MM.1S (cell line): ENCODE data around the gene CARD11.

Experiments used
- DNase-seq: peaks from one replicate; pipeline ENCODE4 v3.0.0-alpha.2; 2015
- H2AFZ ChIP-seq: fragments of 300-600 bp; sonication (generic); 2 replicates; pipeline ENCODE4 v1.6.0; 2016; ENCODE audit warnings: antibody characterized with exemption, low read length
- H3F3A ChIP-seq: fragments of 300-600 bp; sonication (generic); 2 replicates; pipeline ENCODE4 v1.6.1; 2016; ENCODE audit warnings: mild to moderate bottlenecking, antibody characterized with exemption, low read length, moderate library complexity, mixed read lengths; ENCODE audit not compliant: insufficient read depth
- H3K27ac ChIP-seq: fragments of 300-600 bp; sonication (generic); 2 replicates; pipeline ENCODE4 v1.5.1; 2016; ENCODE audit warnings: mild to moderate bottlenecking, low read length
- H3K27me3 ChIP-seq: fragments of 300-600 bp; sonication (generic); replicated peaks from 2 replicates; pipeline ENCODE4 v1.6.0; 2016; ENCODE audit warnings: low read length; ENCODE audit not compliant: insufficient read depth
- H3K36me3 ChIP-seq: fragments of 300-600 bp; sonication (generic); replicated peaks from 2 replicates; pipeline ENCODE4 v1.6.1; 2016; ENCODE audit warnings: mild to moderate bottlenecking, low read length, mixed read lengths; ENCODE audit not compliant: insufficient read depth
- H3K4me1 ChIP-seq: fragments of 300-600 bp; sonication (generic); 2 replicates; pipeline ENCODE4 v1.6.1; 2016; ENCODE audit warnings: low read length, mixed read lengths
- H3K4me2 ChIP-seq: fragments of 300-600 bp; sonication (generic); 2 replicates; pipeline ENCODE4 v1.6.0; 2016; ENCODE audit warnings: low read depth, low read length
- H3K4me3 ChIP-seq: fragments of 300-600 bp; sonication (generic); 2 replicates; pipeline ENCODE4 v1.5.1; 2016; ENCODE audit warnings: low read length, mixed read lengths
- H3K79me2 ChIP-seq: fragments of 300-600 bp; sonication (generic); 2 replicates; pipeline ENCODE4 v1.6.1; 2016; ENCODE audit warnings: mixed run types, low read length, mixed read lengths
- H3K9ac ChIP-seq: fragments of 300-600 bp; sonication (generic); 2 replicates; pipeline ENCODE4 v1.6.1; 2016; ENCODE audit warnings: low read length, mixed read lengths
- H3K9me2 ChIP-seq: fragments of 300-600 bp; sonication (generic); replicated peaks from 2 replicates; pipeline ENCODE4 v1.6.1; 2016; ENCODE audit warnings: mild to moderate bottlenecking, low read length, mixed read lengths; ENCODE audit not compliant: insufficient read depth
- H3K9me3 ChIP-seq: fragments of 300-600 bp; sonication (generic); replicated peaks from 2 replicates; pipeline ENCODE4 v1.6.1; 2016; ENCODE audit warnings: mild to moderate bottlenecking, low read length, mixed read lengths; ENCODE audit not compliant: insufficient read depth
- H4K20me1 ChIP-seq: fragments of 300-600 bp; sonication (generic); 2 replicates; pipeline ENCODE4 v1.6.1; 2016; ENCODE audit warnings: mild to moderate bottlenecking, low read length, moderate library complexity, mixed read lengths; ENCODE audit not compliant: insufficient read depth
- CTCF ChIP-seq: fragments of 300-600 bp; sonication (generic); IDR thresholded peaks from 2 replicates; pipeline ENCODE4 v1.5.1; 2016; ENCODE audit warnings: antibody characterized with exemption, low read length, mixed read lengths
- EZH2 ChIP-seq: fragments of 300-600 bp; sonication (generic); optimal IDR thresholded peaks from 2 replicates; pipeline ENCODE3; 2017; ENCODE audit warnings: low read depth, mild to moderate bottlenecking, antibody characterized with exemption, low read length, mixed read lengths
- EZH2phosphoT487 ChIP-seq: fragments of 300-600 bp; sonication (generic); IDR thresholded peaks from 2 replicates; pipeline ENCODE4 v1.6.1; 2018; ENCODE audit warnings: antibody characterized with exemption, low read length

CARD11 gene

GRCh38 chr7:2953099-2953498, 90.6 kb downstream of the CARD11 start:
- Histone ChIP-seq H3K27ac (no peak overlapping the region), H4K20me1 (no peaks in the 10 kb centered on the region), H3K9me2 (no peaks in the 10 kb centered on the region), H2AFZ (no peak overlapping the region), H3K36me3 (no peaks in the 10 kb centered on the region), H3K4me3 (no peak overlapping the region), H3K4me2 (no peak overlapping the region), H3K9ac (no peak overlapping the region), H3F3A (no peaks in the 10 kb centered on the region), H3K9me3 (no peaks in the 10 kb centered on the region), H3K79me2 (no peaks in the 10 kb centered on the region), H3K4me1 (no peaks in the 10 kb centered on the region), H3K27me3 (no peaks in the 10 kb centered on the region)
- no peak for DNase-seq
- no peak for TF ChIP-seq EZH2phosphoT487
- no peak for TF ChIP-seq CTCF
- no peak for TF ChIP-seq EZH2

- Histone ChIP-seq H3K27me3 (no peaks in the 10 kb centered on the region), H3K27ac (no peak overlapping the region), H4K20me1 (no peaks in the 10 kb centered on the region), H3K9me2 (no peaks in the 10 kb centered on the region), H3K4me1 (no peaks in the 10 kb centered on the region), H3K9me3 (no peaks in the 10 kb centered on the region), H3K9ac (no peak overlapping the region), H3K4me3 (no peak overlapping the region), H3K79me2 (no peaks in the 10 kb centered on the region), H2AFZ (no peak overlapping the region), H3K36me3 (no peaks in the 10 kb centered on the region), H3K4me2 (no peak overlapping the region), H3F3A (no peaks in the 10 kb centered on the region)
- no peak for TF ChIP-seq EZH2
- TF ChIP-seq EZH2phosphoT487, result no peak
- TF ChIP-seq CTCF, result no peak
- no peak for DNase-seq
Observed at GRCh38 chr7:2952316-2952715, 91.4 kb downstream of the CARD11 start.

- Histone ChIP-seq H3K27ac (no peak overlapping the region), H3K9me2 (no peaks in the 10 kb centered on the region), H3K9me3 (no peaks in the 10 kb centered on the region), H3K4me2 (no peak overlapping the region), H3K4me1 (no peaks in the 10 kb centered on the region), H2AFZ (no peak overlapping the region), H3K4me3 (no peak overlapping the region), H3K79me2 (no peaks in the 10 kb centered on the region), H4K20me1 (no peaks in the 10 kb centered on the region), H3K9ac (no peak overlapping the region), H3F3A (no peaks in the 10 kb centered on the region), H3K36me3 (no peaks in the 10 kb centered on the region), H3K27me3 (no peaks in the 10 kb centered on the region)
- no peak for DNase-seq
- no peak for TF ChIP-seq EZH2phosphoT487
- TF ChIP-seq CTCF, result no peak
- no peak for TF ChIP-seq EZH2
Observed at GRCh38 chr7:2950578-2950977, 93.1 kb downstream of the CARD11 start.

- Histone ChIP-seq H3K9ac (no peak overlapping the region), H4K20me1 (no peaks in the 10 kb centered on the region), H3K9me3 (no peaks in the 10 kb centered on the region), H3K9me2 (no peaks in the 10 kb centered on the region), H2AFZ (no peak overlapping the region), H3K4me3 (no peak overlapping the region), H3K27me3 (no peaks in the 10 kb centered on the region), H3K4me1 (no peaks in the 10 kb centered on the region), H3K36me3 (peaks cover 3% of the 10 kb centered on the region; the same call in 1 of the 2 replicates), H3F3A (no peaks in the 10 kb centered on the region), H3K4me2 (no peak overlapping the region), H3K79me2 (no peaks in the 10 kb centered on the region), H3K27ac (no peak overlapping the region)
- DNase-seq, result no peak
- TF ChIP-seq CTCF (no peak), EZH2phosphoT487 (no peak), EZH2 (no peak)
Observed at GRCh38 chr7:2948749-2949148, 94.9 kb downstream of the CARD11 start.
